DMS79 (cell line): Measurements from ENCODE around the gene LRTM2.

Experiments
- DNase-seq: peaks from one replicate; lab custom pipeline; 2025; lab: John Stamatoyannopoulos, UW

Gene LRTM2

DNA sequence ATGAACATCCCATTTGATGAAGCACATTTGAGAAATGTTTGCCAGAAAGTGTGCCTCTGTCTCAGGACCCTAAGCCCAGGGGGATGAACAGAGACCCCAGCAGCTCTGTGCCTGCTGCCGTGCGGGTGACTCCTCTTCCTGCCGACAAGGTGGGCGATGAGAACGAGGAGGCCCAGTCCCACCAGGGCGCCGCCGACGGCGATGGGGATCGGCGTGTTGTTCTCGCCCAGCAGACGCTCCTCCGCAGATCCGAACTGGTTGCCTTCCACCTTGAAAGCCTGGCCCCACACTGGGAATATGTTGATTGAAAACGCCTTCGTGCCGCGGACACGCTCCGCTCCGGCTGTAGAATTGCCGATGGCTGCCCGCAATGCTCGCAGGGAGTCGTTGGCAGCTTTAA, 44.1 kb downstream of the LRTM2 start:
- DNase-seq: no peak

DNA sequence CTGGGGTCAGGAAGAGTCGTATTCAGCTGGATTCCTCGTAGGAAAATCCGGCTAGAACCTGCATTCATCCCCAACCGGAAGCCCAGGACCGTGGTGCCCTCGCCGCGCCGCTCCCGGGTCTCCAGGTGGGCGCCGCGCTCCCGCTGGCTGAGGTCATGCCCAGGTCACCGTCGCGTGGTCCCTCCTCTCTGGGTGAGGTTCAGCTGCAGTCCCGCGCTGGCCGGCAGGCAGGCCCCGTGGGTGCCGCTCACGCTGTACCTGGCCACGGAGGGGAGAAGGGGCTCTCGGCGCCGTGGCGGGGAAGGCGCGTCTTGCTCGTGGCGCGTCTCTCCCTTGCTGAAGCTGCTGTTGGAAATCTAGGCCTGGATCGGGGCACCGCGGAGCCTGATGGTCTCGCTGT, 44.5 kb downstream of the LRTM2 start:
- no peak for DNase-seq

DNA sequence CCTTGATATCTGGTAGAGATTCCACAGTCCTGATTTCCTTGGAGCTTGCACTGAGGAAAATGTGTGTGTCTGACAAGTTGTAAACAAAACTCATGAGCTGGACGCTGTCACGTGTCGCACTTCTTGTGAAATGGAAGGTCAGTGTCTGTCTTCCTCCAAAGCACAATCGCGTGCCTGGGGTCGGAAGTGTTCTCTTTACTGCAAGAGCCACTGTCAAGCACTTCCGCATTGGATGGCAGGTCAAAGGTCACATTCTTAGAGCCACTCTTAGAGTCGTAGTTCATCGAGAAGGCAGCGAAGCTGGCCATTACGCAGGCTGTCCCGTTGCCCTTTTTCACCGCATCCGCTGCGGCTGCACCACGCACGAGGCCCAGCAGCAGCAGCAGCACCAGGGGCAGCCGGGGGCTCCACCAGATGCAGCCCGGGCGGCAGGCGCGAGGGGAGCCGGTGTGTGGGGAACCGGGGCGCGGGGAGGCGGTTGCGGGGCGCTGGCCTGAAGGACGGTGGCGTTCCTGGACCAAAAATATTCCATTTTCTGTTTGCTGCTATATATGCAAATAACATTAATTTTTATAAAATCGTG, 45.0 kb downstream of the LRTM2 start:
- DNase-seq: no peak

DNA sequence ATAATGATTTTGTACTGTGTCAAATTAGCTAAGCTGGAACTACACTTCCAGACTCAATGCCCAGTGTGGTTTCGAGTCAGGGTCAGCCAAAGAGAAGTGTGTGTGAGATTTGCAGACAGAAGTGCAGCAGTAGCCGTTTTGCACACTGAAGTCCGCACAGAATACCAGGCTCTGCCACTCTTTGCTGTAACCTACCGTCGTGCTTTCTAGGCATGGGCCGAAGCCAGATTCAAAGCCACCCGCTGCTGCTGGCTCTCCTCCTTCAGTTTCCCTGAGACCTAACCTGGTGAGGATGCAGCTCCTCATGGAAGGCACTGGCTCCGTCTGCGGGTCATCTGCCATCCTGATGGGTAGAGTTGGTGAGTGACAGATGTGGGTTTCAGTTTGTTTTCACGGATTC, 48.8 kb downstream of the LRTM2 start:
- no peak for DNase-seq

DNA sequence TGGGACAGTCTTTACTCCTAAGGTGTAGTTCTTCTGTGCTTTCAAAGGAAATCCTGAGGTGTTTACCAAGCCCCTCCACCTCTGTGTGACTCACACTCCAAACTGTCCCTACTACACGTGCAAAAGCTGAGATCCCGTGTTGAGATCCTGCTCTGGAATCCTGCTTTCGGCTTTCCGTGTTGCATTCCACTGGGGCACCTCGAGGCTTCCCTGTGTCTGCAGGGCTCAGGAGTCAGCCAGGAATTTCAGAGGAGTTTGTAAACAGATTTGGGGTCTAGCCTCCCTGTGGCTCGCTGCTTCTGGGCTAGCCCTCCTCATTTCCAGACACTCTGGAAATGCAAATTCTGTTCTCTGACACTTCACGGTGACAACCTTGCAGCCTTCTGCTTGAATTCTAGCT, 49.7 kb downstream of the LRTM2 start:
- no peak for DNase-seq

- no peak for DNase-seq
These were observed 50.9 kb downstream of the LRTM2 start for GRCh38 chr12:1870998-1871917.

DNA sequence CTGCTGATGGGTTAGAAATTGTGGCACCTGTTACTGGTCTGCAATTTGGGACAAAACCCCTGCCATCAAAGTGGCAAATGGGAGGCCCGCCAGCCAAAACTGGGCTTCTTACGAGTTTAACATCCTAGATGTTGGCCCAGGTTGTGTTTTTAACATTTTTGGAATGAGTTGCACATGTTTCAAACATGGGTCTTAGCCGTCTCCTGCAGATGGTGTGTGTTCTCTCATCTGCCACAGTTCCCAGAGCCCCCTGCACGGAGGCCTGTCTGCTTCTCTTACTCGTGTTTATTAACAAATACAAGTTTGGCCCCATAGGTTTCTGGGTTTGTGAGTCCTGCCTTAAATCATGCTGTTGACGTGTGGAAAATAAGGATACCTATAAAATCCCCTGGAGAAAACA, 51.6 kb downstream of the LRTM2 start:
- DNase-seq: no peak

DNA sequence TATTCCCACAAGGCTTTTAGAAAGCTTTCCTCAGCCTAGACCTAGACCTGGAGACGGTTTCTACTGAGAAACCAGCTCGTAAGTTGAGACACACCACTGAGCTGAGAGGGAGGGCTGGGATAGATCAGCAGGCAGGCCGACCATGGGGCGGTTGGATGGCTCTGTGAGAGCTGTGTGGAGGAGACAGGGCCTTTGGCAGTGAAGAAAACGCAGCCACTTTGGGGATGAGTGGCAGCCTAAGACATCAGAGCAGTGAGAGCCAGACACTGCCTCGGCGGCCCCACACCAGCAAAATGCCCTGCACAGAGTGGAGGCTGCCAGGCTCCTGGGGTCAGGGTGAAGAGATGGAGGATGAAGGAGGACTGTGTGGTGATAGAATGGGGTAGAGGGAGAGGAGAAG, 52.1 kb downstream of the LRTM2 start:
- no peak for DNase-seq

DNA sequence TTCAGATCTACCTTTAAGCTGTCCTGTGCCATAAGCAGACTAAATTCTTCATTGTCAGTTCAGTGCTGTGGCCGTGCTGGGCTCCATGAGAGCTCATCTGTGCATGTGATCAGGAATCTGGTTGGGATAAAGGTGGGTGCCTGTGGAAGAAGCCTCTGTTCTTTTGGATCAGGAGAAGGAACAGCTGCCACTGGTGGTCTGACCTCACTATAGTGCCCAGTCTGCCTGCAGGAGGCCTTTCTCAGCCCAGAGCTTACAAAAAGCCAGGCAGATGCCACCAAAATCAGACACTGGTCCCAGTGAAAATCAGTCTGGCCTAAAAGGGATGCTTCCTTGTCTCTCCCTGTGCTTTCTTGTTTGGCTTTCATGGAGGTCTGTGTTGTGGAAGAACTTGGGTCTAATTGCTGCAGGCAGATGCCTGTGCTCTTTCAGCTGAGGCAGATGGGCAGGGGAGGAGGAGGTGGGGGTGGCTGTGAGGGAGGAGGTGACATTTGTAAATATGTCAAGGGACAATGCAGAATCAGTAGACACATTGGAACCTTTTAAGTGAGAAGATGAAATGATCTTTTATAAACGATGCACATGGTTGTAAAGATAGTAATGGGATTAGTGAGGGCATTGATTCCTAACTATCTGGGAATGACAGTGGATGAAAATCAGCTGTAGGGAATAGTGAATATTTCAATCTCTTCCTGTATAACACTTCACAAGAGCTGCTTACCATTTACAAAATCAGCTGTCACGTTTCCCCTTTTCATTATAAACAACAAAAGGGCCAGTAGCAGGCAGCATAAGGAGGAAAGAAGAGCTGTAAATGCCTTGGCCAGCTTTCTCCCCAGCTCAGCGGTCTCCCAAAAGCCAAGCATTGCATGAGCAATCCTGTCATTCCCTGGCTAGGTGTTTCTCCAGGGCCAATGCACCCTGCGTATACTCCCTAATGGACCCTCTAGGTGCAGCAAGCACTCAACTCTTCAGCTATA, 53.5 kb downstream of the LRTM2 start:
- DNase-seq: no peak

DNA sequence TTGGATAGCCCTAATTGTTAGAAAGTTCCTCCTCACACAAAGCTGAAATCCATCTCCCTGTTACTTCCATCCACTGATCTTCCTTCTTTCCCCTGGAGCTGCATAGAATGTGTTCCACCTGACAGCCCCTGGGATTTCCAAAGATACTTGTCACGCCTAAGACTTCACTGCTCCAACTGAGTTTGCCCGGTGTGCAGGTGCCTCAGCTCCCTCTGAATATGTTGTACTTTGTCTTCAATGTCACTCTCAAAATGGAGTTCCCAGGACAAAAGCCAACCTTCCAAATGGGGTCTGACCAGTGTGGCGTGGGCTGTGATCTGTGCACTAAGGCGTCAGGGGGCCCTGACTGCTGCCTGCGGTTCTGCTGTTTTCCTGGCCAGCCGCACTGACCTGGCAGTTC, 55.2 kb downstream of the LRTM2 start:
- no peak for DNase-seq

DNA sequence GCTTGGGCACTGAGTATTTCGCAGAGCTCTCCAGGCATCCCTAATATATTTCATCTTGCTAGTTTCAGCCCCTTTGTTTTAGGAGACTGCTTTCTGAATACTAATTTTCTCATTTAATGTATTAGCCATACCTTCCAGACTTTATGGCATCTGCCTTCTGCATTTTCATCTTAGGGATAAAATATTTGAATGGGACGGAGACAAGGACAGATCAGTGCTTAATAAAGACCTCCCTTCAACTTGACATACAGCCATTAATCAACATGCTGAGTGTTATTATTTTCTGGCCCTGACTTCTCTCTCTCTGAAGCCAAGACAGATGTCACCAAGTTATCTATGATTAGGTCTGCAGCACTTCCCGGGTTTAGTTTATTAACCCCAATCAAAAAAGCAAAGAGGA, 55.7 kb downstream of the LRTM2 start:
- no peak for DNase-seq

DNA sequence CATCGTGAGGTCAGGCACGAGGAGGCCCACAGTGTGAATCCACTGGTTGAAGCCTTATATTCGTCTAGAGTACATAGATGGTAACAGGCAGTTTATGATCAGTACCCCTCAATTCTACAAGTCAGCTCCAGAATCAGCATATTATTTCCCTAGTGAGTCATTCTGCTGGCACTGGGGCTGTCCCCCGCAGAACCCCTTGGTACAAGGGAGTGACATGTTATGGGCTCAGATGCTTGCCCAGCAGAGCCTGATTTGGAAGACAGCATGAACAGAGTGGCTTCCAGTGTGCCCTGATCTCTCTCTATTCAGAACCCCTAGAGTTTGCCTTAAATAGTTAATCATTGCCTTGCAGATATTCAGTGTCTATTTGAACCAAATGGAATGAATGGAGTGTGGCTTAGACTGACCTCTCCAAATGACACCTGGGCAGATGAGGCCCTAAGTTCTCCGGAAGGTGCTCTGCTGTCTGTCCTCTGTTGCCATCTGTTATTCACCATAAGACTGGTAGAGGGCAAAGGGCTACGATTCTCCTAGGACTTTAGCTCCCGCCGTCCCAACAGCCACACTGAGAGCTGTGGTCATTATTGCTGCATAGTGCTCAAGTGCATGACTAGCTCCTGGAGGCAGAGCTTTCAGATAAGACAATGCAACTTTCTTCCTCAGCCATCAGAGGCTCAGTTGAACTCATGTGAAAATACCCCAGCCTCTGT, 57.0 kb downstream of the LRTM2 start:
- no peak for DNase-seq

DNA sequence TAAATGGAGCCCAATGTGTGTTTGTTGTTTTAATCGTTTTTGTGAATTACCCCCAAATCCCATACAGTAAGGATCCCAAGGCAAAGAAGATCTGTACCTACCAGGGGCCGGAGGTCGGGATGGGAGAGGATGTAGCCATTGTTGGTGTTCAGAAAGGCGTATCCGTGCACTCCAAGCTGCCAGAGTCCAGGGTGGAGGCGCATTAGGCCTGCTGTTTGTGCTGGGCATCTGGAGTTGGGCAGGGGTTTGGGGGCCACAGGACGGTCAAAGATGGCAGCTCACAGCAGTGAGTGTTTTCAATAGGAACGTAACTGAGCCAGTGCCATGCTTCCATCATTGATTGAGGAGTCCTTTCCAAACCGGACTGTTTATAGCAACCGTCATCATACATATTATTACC, 57.8 kb downstream of the LRTM2 start:
- no peak for DNase-seq

DNA sequence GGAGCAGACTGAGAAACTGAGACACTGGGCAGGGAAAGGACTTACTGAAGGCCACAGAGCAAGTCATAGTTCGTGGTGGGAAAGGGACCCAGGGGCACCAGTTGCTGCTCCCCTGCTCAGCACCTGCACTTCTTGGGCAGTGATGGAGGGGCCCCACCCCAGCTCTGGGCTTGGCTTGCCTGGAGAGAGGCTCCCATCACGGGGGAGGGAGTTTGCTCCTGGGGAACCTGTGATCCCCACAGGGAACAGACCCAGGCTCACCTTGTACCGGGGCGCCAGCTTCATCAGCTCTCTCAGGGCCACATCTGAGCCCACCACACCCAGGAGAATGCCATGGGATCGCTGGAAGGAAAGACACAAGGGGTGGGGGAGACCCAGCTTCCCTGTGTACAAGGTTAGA, 58.3 kb downstream of the LRTM2 start:
- DNase-seq: no peak

DNA sequence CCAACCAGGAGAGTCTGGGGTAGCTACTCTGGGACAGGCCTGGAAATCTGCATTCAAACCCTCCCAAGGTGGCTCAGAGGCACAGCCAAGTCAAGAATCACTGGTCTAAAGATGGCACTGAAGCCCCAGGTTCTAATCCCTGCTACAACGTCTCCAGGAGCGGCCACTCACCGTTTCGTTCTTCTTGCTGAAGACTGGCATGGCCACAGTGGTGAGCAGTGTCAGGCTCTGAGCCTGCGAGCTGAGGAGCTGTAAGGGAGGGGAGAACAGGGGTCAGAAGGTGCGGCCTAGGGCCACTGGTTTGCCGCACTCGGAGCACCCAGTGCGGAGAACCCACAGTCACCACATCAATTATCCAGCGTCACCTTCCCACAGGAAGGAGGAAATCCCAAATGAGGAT, 59.3 kb downstream of the LRTM2 start:
- DNase-seq: no peak

- DNase-seq: no peak
These were observed 59.9 kb downstream of the LRTM2 start for GRCh38 chr12:1880153-1880845.

DNA sequence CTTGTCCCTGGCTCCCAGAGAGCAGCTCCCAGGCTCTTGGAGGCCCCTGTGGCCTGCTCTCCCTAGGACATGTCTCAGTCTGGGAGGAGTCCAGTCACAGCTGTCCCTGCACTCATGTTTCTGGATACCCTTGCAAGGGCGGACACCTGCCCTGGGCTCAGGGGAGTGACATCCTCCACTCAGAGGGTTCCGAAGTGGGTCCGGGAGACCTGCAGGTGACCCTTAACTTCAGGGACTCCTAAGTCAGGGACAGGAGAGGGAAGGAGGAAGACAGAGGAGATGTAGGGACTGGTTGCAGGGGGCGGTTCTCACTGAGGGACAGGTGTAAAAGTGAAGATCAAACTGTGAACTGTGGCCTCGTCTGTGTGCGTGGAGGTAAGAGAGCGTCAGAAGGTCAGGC, 60.5 kb downstream of the LRTM2 start:
- DNase-seq: no peak

DNA sequence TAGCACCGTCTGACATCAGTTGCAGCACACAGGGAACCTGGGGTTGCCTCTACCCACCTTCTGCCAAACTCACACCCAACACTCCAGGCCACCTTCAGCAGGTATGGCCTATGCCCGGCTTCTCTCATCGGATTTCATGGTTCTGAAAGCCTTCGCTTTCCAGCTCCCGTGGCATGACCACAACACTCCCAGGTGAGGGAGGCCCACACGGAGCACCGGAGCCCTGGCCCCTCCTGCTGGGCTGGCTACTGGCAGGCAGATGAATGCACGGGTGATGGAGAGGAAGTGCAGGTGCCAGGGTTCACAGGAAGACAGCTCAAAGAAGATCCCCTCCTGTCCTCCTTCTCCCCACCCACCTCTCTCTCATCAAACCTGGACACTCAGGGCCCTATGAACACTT, 60.9 kb downstream of the LRTM2 start:
- no peak for DNase-seq

DNA sequence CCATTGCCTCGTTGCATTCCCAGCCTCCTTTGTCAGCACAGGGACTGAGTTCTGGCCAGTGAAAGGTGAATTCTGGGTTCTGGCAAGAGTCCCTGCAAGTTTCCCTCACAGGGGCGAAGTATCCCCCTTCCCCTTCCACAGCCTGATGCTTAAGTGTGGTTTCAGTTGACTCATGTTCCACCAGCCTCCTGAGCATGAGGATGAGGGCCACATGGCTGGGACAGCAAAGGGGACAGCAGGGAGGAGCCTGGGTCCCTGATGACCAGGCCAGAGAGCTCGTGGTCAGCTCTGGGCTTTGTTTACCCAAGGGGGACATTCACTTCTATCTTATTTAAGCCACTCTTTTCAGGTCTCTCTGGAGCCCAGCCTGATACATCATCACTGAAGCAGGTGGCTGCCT, 61.6 kb downstream of the LRTM2 start:
- DNase-seq: no peak

- DNase-seq: no peak
These were observed 62.0 kb downstream of the LRTM2 start for GRCh38 chr12:1882405-1882804.

- DNase-seq: no peak
These were observed 62.6 kb downstream of the LRTM2 start for GRCh38 chr12:1882850-1883470.
